Stimulated activated CD4-positive, alpha-beta T cell treated with anti-CD3 and anti-CD28 coated beads, Interleukin-15, amount 100 ng/mL, for 48 hours (primary cell): Measurements from ENCODE around the gene SUGP1.
"Not testable (repeated sequence)": the region's sequence is repeated elsewhere in the genome, so short reads cannot be mapped to it uniquely, and the experiment has no call there.

Experiments
- DNase-seq, 2 donors: peaks; one replicate each; pipeline ENCODE4 v3.0.0-alpha.2; 2020; ENCODE audit warnings: low read depth in 2 of 2

SUGP1 gene

DNA sequence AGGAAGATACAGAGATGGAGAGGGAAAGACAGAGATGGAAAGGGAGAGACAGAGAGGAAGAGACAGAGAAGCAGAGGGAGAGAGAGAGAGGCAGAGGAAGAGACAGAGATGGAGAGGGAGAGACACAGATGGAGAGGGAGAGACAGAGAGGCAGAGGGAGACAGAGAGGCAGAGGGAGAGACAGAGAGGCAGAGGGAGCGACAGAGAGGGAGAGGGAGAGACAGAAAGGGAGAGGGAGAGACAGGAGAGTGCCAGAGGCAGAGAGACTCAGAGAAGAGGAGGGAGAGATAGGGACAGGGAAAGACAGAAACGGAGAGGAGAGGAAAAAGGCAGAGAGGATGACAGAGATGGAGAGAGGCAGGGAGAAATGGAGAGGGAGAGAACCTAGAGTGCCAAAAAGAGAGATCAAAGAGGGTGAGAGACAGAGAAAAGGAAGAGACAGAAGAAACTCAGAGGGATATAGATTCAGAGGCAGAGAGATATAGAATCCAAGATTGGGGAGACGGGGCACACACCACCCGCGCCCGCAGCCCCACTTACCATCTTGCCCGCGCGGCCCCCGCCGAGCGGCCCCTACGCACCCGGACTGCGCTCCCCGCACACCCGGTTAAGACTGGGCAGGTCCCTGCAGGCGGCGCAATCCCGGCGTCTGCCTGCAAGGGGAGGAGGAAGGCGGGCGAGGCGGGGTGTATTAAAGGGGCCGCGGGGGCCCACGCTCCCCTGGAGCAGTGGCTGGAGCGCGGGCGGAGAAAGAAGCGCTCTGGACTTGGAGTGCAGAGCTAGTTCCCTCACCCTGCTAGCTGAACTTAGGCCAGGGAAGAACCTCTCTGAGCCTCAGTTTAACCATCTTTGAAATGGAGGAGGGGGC, 57.9 kb downstream of the SUGP1 start:
- DNase-seq: no peak

DNA sequence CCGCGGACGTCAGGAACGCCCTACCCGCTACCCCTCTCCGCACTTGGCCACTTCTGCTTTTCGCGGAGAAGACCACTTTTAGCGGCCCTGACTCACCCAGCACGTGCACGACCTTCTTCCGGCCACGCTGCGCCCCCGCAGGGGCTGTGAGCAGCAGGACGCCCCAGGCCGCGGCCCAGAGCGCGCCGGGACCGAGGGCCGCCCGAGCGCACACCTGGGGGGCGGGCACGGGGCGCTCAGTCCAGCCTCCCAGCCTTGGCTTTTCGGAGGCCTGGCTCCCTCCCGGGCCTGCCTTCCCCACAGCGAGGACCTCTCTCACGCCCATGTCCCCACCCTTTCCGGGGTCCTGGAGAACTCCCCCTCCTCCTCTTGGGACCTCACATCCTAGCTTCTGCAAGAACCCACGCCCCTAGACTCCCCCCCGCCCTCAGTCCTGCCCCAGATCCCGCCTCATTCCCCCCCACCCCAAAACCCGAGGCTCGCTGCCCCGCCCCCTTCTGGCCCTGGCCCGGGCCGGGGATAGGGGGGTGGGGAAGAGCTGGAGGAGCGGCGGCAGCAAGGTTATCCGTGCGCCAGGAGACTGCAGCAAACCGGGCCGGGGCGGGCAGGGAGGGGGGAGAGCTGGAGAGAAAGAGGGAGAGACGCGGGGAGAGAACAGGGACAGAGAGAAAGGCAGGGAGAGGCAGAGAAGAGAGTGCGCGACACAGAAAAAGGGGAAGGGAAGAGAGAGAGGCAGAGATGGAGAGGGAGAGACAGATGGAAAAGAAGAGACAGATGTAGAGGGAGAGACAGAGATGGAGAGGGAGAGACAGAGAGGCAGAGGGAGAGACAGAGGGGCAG, 58.7 kb downstream of the SUGP1 start:
- no peak for DNase-seq

DNA sequence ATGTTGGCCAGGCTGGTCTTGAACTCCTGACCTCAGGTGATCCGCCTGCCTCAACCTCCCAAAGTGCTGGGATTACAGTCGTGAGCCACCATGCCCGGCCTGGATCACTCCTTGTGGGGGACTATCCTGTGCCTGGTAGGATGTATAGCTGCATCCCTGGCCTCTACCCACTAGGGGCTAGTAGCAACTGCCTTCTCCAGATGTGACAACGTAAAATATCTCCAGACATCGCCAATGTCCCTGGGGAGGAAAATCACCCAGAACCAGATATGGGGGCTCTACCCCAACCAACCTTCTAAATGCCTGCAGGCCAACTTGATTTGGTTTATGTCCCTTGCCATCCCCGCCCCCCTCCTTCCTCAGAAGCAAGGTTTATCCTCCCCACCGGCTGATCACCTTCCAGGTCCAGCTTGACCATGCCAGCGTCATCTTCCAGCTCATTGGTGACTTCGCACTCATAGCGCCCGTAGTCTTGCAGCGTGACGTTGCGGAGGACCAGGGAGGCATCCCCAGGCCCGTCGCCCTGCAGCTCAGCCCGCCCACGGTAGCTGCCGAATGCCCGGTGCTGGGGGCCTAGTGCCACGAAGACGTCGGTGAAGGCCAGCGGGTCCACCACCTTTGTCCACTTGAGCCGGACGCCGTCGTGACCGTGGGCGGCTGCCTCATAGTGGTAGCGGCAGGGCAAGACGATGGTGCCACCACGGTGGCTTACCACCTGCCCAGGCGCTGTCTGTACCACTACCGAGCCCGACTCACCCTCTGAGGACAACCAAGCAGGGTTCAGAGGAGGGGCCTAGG, 59.7 kb downstream of the SUGP1 start:
- DNase-seq: no peak

DNA sequence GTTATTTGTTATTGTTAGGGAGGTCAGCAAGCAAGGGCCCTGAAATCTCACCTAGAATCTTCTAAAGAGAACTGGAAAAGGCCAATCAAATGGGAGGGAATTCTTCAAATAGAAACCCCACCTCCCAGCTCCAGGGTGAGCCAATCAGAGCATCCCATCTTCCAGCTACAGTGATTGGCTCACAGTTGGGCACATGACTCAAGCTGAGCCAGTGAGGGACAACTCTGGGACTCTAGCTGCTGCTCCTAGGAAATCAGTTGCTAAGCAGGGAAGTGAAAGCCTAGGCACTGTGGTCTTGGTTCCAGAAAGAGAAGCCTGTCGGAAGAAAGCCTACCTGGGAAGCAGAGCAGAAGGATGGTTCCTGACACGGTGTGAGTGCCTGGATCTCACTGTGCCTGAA, 60.6 kb downstream of the SUGP1 start:
- DNase-seq: no peak

DNA sequence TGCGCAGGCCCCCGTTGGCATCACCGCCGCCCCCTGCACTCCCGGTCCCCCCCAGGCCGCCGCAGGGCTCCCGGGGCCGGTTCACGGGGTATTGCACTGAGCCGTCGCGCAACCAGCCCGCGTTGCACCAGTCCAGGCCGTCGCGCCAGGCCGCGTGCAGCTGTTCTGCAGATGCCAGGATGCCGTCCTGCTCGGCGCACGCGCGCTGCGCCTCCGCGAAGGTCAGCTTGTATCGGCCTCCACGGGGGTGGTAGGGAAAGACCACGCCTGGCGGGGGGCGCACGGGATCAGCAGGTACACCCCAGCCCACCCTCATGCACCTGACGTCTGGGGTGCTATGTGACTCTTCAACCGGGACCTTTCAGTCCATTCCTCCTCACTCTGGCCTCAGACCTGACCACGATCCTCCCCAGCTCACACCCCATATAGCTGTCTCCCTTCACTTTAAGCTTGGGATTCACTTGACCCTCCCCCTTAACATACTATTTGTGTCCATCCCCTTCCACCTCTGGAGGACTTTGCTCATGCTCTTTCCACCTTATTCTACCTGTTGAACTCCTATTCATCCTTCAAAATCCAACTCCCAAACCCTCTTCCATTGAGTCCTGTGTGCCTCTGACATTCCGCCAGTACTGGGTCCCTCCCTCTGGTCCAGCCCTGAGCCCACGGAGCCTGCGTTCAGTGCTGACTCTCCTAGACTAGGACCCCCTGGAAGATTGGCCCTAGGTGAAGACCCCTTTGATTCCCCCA, 61.5 kb downstream of the SUGP1 start:
- DNase-seq: no peak

DNA sequence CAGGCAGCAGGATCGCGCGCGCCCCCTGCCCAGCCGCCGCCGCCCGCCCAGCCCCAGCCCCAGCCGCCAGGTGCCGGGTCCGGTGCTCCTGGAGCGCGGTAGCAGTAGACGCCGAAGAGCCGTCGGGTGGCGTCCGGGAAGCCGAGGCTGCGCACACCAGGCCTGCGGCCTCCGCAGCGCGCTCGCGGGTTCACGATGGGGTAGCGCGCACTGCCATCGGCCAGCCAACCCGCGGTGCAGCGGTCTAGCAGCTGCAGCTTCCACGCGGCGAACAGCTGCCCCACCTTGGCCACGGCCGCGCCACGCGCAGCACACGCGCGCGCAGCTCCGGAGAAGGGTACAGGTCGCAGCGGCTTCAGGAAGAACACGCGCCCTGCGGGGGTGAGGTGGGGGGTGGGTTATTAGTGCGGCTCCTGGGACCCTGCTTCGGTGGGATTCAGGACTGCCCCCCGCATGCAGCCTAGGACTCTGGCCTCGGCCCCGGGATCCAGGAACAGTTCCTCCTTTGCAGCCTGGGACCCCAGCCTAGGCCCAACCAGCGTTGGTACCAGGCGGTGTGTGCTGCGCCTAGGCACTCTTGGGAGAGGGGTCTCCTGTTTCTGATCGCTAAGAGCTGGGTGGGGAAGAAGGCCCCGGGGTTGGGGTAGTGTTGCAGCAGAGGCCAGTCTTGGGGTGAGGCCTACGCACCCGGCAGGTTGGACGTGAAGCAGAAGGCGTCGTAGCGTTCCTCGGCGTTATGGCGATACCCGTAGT, 62.3 kb downstream of the SUGP1 start:
- DNase-seq: no peak

DNA sequence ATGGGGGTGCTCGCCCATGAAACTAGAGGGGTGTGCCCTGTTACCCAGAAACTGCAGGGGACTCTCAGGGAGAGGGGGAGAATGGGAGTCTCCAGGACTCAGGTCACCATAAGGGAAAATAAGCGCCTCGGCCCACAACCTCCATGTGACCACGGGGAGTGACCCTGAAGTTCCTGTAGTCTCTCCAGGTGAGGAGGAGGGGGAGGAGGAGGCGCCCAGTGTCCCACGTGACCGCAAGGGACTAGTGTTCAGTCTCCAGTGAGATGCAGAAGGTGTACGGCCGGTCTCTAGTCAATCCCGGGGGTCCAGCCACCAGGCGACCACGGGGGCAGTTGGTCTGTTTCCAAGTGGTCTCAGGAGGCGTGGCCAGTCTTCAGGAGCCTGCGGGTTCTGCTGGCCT, 63.2 kb downstream of the SUGP1 start:
- DNase-seq: no peak

DNA sequence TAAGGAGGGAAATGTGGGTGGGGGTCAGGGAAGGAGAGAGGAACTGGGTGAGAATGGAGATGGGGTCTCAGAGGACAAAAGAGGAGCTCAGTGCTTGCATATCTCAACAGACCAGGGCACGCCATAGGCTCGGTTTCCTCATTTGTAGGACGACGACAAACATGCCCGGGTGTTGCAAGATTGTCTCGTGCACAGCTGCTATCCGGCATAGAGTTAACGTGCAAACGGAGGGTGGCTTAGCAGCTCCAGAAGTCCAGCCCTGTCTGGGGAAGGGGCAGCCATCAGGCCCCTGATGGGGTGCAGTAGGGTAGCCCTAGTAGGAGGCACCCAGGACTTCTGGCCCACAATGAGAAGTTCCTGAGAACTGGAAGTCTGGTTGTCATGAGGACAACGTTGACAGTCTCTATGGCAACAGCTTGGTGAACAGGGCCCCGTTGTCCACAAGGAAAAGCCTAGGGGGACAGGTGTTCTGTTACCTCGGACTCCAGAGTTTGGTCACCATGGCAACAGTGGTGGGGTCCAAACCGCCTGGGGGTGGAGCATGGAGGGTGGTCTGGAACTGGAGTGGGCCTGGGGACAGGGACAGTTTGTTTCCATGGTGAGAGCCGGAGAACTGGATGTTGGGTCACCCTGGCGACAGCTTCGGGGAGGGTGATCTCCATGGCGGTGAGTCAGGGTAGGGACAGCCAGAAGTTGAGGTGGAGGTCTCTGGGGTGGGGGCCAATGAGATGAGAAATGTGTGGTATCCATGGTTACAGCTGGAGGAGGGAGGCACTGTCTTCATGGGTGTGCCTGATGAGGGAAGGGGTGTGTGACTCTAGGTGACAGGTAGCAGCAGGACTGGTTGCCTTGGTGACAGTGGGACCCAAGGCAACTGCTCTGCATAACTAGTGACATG, 64.0 kb downstream of the SUGP1 start:
- DNase-seq: no peak

DNA sequence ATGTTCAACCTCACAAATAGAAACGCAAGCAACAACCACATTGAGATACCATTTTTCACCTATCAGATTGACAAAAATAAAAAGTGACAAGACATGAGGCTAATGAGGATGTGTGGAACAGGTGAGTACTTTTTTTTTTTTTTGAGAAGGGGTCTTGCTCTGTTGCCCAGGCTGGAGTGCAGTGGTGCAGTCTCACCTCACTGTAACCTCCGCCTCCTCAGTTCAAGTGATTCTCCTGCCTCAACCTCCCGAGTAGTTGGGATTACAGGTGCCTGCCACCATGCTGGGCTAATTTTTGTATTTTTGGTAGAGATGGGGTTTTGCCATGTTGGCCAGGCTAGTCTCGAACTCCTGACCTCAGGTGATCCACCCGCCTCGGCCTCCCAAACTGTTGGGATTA, 66.9 kb downstream of the SUGP1 start:
- not testable (repeated sequence) for DNase-seq

DNA sequence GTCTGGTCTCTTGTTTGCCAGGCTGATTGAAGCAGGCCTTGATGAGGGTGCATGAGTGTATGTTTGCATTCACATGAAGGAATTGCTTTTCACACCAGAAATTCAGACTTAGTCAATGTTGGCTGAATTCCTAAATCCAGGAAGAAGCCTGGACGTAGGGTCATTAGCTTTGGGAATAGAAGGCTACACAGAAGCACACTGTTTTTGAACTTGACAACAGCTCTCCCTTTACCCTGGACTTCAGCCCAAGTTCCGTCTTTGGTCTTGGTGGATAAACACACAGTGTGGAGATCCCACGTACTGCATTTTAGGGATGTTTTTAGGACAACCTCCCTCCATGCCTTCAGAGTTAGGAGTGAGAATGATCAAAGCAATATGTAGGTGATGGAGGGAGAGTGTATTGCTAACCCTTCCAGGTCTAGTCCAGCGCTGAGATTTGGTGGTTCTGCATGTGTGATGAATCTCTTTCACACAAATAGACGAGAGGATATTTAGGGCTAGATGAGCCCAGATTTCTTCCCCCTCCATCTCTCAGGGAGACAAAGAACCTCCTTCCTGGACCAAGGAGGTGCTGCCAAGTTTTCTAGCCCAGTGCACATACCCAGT, 70.0 kb downstream of the SUGP1 start:
- no peak for DNase-seq

DNA sequence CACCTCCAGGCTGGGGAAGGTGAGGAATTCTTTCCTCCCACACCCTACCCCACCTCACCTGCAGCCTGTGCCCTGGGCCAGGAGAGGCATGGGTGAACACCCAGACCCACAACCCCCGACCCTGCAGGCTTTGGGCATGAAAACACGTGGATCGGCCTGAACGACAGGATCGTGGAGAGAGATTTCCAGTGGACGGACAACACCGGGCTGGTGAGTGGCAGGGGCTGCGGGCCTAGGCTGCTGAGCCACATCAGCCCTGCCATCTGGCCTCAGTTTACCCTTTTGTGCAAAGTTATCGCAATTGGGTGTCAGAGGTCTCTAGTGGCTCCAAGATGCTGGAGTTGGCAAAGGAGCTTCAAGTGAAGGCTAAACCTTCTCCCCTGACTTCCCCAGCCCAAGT, 79.8 kb downstream of the SUGP1 start:
- DNase-seq: no peak

DNA sequence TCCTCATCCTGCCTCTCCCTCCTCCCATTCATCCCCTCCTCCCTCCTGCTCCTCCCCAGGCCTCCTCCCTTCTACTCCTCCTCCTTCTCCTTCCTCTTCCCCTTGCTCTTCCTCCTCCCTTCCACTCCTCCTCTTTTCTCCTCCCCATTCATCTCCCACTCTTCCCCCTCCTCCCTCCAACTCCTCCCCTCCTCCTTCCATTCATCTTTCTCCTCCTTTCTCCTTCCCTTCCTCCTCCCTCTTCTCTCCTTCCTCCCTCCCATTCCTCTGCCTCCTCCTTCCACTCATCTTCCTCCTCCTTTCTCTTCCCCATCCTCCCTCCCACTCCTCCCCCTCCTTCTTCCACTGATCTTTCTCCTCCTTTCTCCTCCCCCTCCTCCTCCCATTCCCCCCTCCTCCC, 80.6 kb downstream of the SUGP1 start:
- DNase-seq: no peak

DNA sequence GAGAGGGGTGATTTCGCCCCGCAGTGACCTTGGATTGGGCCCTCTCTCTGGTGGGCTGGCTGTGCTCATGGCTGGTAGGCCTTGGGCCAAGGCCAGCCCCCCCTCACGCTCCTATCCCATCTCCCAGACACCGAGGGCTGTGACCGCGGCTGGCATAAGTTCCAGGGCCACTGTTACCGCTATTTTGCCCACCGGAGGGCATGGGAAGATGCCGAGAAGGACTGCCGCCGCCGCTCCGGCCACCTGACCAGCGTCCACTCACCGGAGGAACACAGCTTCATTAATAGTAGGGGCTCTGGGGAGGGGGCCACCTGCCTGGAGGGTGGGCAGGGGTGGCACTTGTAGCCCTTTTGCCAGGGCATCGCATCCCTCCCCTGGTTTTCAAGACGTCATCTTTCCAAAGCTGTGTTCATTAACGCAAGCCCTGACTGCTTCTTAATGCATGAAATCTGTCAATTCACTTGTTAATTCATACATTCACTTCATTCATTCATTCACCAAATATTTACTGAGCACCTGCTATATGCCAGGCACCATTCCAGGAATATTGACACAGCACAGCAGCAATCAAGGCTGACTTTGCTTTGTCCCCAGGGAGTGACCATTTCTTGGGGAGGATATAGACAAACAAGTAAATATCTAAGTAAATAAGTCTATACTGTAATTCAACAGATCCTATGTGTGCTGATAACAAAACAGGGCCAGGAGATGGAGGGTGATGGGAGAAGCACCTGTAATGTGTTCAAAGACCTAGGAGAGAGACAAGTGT, 82.0 kb downstream of the SUGP1 start:
- no peak for DNase-seq

DNA sequence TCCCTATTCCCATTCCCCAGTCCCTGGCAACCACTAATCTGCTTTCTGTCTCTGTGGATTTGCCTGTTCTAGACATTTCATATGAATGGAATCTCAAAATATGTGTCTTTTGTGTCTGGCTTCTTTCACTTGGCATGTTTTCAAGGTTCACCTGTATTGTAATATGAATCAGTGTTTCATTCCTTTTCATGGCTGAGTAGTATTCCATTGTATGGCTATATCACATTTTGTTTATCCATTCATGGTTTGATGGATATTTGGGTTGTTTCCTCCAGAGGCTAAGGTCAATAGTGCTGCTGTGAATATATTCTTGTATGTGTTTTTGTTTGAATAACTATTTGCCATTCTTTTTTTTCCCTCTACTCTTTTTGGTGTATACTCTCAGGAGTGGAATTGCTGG, 84.1 kb downstream of the SUGP1 start:
- no peak for DNase-seq

DNA sequence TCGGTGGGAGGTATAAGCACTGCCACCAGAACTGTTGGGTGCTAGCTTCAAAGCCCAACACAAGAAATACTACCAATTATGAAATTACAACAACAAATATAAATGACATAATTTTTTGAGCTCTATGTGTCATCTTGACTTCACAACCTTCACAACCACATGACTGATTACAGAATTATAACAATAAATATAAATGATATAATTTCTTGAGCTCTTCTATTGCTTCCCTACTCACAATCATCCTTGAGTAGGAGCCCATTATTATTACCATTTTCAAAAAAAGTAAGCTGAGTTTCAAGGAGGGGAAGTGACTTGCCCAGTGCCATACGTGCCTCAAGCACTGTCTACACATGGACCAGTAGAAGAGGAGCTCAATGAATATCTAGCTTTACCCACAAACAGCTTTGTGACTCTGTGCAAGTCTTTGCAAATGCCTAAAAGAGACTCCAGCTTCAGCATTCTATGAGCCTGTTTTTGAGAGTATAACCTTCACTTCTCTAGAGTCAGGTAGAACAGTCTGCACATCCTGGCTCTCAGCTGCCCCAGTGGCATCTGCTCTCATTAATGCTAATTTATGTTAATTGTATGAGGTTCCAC, 86.0 kb downstream of the SUGP1 start:
- DNase-seq: no peak

DNA sequence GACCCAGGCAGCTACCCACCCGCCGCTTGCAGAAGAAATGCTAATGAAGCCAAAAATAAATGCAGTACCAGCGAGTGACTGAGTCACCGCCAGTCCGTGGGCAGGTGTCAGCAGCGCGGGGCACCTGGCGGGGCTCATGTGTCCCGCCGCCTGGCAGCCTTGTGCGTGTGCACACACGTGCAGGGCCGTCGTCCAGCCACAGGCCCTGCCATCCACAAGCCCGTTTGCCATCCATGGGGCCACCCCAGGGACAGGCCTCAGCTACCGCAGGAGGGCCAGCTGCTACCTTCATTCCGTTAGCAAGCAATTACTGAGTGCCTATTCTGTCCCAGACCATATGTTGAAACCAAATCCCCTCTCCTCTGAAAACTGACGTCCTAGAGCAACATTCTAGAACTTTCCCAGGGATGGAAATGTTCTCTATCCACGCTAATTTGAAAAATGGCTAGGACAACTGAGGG, 88.0 kb downstream of the SUGP1 start:
- no peak for DNase-seq

DNA sequence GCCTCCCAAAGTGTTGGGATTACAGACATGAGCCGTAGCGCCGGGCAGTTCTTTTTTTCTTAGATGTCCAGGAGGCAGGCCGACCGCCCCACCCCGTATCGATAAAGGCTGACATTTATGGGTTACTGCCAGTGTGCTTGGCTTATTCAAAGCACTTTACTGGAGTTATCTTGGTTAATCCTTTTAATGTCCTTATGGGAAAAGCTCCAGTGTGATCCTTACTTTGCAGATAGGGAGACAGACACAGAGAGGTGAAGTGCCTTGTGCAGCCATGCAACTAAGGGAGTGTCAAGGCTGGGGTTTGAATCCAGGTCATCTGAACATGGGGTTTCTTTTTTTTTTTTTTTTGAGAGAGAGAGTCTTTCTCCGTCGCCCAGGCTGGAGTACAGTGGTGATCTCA, 89.3 kb downstream of the SUGP1 start:
- no peak for DNase-seq

DNA sequence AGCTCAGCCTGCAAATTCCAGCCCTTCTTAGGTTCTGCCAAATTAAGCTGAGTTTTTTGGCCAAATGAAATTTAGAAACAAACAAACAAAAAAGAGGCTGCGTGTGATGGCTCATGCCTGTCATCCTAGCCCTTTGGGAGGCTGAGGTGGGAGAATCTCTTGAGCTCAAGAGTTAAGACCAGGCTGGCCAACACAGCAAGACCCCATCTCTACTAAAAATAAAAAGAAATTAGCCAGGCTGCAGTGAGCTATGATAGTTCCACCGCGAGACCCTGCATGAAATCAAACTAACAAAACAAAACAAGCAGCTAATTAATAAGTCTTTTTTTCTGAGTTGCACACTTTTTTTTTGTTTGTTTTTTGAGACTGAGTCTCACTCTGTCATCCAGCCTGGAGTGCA, 90.6 kb downstream of the SUGP1 start:
- no peak for DNase-seq
